Astrocyte (in vitro differentiated cells and primary cell): ENCODE measurements around the gene OR5C1. TPM values are rescaled to one million over a fixed set of nuclear protein-coding genes. Genes with fewer than 3 reads are reported as not detected.
"Not testable (repeated sequence)": the region's sequence is repeated elsewhere in the genome, so short reads cannot be mapped to it uniquely, and the experiment has no call there.

Source experiments
- DNase-seq: peaks from one replicate; pipeline ENCODE4 v3.0.0-alpha.2; 2010; ENCODE audit warnings: low read depth
- FAIRE-seq: peaks from 2 replicates; lab custom pipeline; 2011; peaks lifted over from hg19 to GRCh38; lab: Jason Lieb, UNC
- H2AFZ ChIP-seq: 2 replicates; pipeline ENCODE4 v1.6.0; 2012; ENCODE audit warnings: low read depth, low read length, inconsistent platforms
- H3K27ac ChIP-seq: 2 replicates; pipeline ENCODE4 v1.5.1; 2011; ENCODE audit warnings: low read depth, low read length, inconsistent platforms
- H3K27me3 ChIP-seq: 2 replicates; pipeline ENCODE4 v1.6.0; 2011; ENCODE audit warnings: low read length, inconsistent platforms; ENCODE audit not compliant: insufficient read depth
- H3K36me3 ChIP-seq: 2 replicates; pipeline ENCODE4 v1.5.1; 2011; ENCODE audit warnings: low read length, inconsistent platforms; ENCODE audit not compliant: insufficient read depth
- H3K4me1 ChIP-seq: 2 replicates; pipeline ENCODE4 v1.5.1; 2011; ENCODE audit warnings: low read length, inconsistent platforms; ENCODE audit not compliant: insufficient read depth
- H3K4me2 ChIP-seq: 2 replicates; pipeline ENCODE4 v1.6.0; 2012; ENCODE audit warnings: low read length, inconsistent platforms
- H3K4me3 ChIP-seq: 2 replicates; pipeline ENCODE4 v1.5.1; 2011; ENCODE audit warnings: low read depth, mild to moderate bottlenecking, low read length, inconsistent platforms; ENCODE audit not compliant: insufficient read depth
- H3K79me2 ChIP-seq: 2 replicates; pipeline ENCODE4 v1.6.0; 2012; ENCODE audit warnings: mild to moderate bottlenecking, low read length, inconsistent platforms; ENCODE audit not compliant: insufficient read depth
- H3K9ac ChIP-seq: 2 replicates; pipeline ENCODE4 v1.6.0; 2012; ENCODE audit warnings: mild to moderate bottlenecking, low read length, inconsistent platforms
- H3K9me3 ChIP-seq: 2 replicates; pipeline ENCODE4 v1.5.1; 2012; ENCODE audit warnings: low read depth, mild to moderate bottlenecking, low read length, inconsistent platforms; ENCODE audit not compliant: insufficient read depth
- H4K20me1 ChIP-seq: 2 replicates; pipeline ENCODE4 v1.6.0; 2012; ENCODE audit warnings: low read length, inconsistent platforms; ENCODE audit not compliant: insufficient read depth
- H3K27ac Mint-ChIP-seq: one replicate; pipeline ENCODE4 v1.8.0; 2021; ENCODE audit warnings: mild to moderate bottlenecking, mixed read lengths; ENCODE audit not compliant: unreplicated experiment
- H3K27me3 Mint-ChIP-seq: one replicate; pipeline ENCODE4 v1.8.0; 2021; ENCODE audit warnings: low read depth, mixed read lengths; ENCODE audit not compliant: unreplicated experiment
- H3K36me3 Mint-ChIP-seq: one replicate; pipeline ENCODE4 v1.8.0; 2021; ENCODE audit warnings: low read depth, mixed read lengths; ENCODE audit not compliant: unreplicated experiment
- H3K4me1 Mint-ChIP-seq: one replicate; pipeline ENCODE4 v1.8.0; 2021; ENCODE audit warnings: low read depth, mixed read lengths; ENCODE audit not compliant: unreplicated experiment
- H3K4me3 Mint-ChIP-seq: one replicate; pipeline ENCODE4 v1.8.0; 2021; ENCODE audit warnings: mild to moderate bottlenecking, moderate library complexity, mixed read lengths; ENCODE audit not compliant: unreplicated experiment
- H3K9me3 Mint-ChIP-seq: one replicate; pipeline ENCODE4 v1.8.0; 2021; ENCODE audit warnings: mild to moderate bottlenecking, mixed read lengths; ENCODE audit not compliant: unreplicated experiment
- EZH2 ChIP-seq: IDR thresholded peaks from 2 replicates; pipeline ENCODE4 v1.6.1; 2012; ENCODE audit warnings: mild to moderate bottlenecking, low read length, inconsistent platforms; ENCODE audit not compliant: insufficient read depth
- total RNA-seq: library from RNA; stranded (reverse); gene quantifications from 2 replicates; pipeline ENCODE4 v1.2.1, GENCODE V29; 2021
- TF ChIP-seq, protein P1 (sequence below): IDR thresholded peaks from 2 replicates; pipeline ENCODE4 v1.5.1; 2011; ENCODE audit warnings: low read depth, mild to moderate bottlenecking, inconsistent platforms, low read length, moderate library complexity; ENCODE audit not compliant: insufficient read depth

Gene OR5C1
- total RNA-seq, 1 donor from 2014 or later, result not detected

DNA sequence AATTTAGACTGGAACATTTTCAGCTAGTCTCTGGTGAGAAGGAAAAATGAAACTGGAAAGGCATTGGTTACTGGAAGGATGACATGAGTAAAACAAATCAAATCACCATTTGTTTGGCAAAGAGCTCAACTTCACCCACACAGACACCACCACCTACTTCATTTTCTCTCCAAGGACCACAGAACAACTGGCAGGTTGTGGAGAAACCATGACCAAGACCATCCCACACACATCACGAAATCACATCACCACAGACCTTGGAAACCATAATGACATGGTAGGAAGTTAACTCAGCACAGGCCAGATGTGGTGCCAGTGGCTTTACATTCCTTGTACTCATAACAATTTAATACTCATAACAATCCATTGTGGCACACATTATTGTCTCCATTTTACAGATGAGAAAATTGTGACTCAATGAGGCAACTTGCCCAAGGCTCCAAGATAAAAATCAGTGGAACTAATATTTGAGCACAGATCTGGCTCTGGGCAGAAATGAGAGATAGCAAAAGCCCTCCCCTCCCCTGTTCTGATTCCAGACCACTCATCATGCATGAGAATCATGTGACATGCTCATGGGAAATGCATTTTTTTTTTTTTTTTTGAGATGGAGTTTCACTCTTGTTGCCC is 18.7 kb downstream of the OR5C1 start:
- Mint-ChIP-seq H3K27ac (no peak overlapping the region), H3K27me3 (peaks cover 1% of the 10 kb centered on the region), H3K4me3 (no peak overlapping the region), H3K4me1 (peaks cover 2% of the 10 kb centered on the region), H3K36me3 (peaks cover 6% of the 10 kb centered on the region), H3K9me3 (peaks cover 17% of the 10 kb centered on the region)
- DNase-seq (peak; percentile 58), FAIRE-seq (no peak)
- Histone ChIP-seq H4K20me1 (no peaks in the 10 kb centered on the region), H3K79me2 (no peaks in the 10 kb centered on the region), H3K4me3 (no peak overlapping the region), H3K36me3 (no peaks in the 10 kb centered on the region), H2AFZ (no peak overlapping the region), H3K4me2 (no peak overlapping the region), H3K27ac (no peak overlapping the region), H3K4me1 (no peaks in the 10 kb centered on the region), H3K27me3 (no peaks in the 10 kb centered on the region), H3K9me3 (peaks cover 6% of the 10 kb centered on the region), H3K9ac (no peak overlapping the region)
- TF ChIP-seq, protein P1, sequence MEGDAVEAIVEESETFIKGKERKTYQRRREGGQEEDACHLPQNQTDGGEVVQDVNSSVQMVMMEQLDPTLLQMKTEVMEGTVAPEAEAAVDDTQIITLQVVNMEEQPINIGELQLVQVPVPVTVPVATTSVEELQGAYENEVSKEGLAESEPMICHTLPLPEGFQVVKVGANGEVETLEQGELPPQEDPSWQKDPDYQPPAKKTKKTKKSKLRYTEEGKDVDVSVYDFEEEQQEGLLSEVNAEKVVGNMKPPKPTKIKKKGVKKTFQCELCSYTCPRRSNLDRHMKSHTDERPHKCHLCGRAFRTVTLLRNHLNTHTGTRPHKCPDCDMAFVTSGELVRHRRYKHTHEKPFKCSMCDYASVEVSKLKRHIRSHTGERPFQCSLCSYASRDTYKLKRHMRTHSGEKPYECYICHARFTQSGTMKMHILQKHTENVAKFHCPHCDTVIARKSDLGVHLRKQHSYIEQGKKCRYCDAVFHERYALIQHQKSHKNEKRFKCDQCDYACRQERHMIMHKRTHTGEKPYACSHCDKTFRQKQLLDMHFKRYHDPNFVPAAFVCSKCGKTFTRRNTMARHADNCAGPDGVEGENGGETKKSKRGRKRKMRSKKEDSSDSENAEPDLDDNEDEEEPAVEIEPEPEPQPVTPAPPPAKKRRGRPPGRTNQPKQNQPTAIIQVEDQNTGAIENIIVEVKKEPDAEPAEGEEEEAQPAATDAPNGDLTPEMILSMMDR, result no peak
- TF ChIP-seq EZH2, result no peak

DNA sequence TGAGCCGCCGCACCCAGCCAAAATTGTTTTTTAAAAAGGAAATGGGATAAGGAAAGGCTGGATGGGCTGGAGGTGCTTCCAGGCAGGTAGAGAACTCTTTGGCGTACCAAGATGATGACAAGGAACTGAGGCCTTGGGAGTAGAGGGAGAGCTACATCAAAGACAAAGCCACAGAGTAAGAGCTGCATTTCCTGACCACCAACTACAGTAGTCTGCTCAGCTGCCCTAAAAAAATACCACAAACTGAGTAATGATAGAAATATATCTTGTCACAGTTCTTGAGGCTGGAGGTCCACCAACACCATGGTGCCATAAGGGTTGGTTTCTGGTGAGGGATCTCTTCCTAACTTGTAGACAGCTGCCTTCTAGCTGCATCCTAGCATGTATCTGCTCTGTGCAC is 19.4 kb downstream of the OR5C1 start:
- no peak for FAIRE-seq

DNA sequence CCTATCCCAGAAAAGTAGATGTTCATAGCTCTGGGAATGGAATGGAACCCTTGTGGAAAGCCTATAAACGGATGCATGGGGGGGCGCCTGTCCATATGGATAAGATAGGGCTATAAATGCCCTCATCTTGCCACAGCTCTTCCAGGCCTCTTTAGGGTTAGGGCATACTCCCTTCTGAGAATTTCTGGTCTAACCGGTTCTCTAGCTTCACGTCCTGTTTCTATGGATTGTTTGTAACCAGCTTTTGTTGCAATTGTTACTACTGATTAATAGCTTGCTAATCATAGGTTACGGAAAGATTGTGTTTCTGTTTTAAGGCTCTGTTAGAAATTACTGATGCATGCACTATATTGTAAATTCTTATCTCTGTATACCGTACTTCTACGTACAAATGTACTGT is 20.5 kb downstream of the OR5C1 start:
- not testable (repeated sequence) for FAIRE-seq, H3K9ac ChIP-seq, H3K27ac ChIP-seq, H3K79me2 ChIP-seq, H2AFZ ChIP-seq, H3K4me3 Mint-ChIP-seq, H3K4me1 ChIP-seq, DNase-seq, H3K36me3 ChIP-seq, H3K27me3 Mint-ChIP-seq, H3K9me3 ChIP-seq, H3K4me1 Mint-ChIP-seq, H3K27me3 ChIP-seq, H3K27ac Mint-ChIP-seq, H3K4me3 ChIP-seq, H3K36me3 Mint-ChIP-seq, H3K4me2 ChIP-seq, H4K20me1 ChIP-seq
- H3K9me3 Mint-ChIP-seq, result peaks cover 14% of the 10 kb centered on the region

More for the DNA sequence above, 19.4 kb downstream of the OR5C1 start:
- no peaks in the 10 kb centered on the region for H3K79me2 ChIP-seq
- H3K4me3 ChIP-seq, result no peak overlapping the region
- Mint-ChIP-seq H3K4me3 (no peak overlapping the region), H3K9me3 (peaks cover 14% of the 10 kb centered on the region), H3K4me1 (peaks cover 2% of the 10 kb centered on the region), H3K27ac (no peak overlapping the region), H3K36me3 (peaks cover 6% of the 10 kb centered on the region), H3K27me3 (peaks cover 1% of the 10 kb centered on the region)
- no peak overlapping the region for H3K9ac ChIP-seq
- H3K27ac ChIP-seq, result no peak overlapping the region
- H2AFZ ChIP-seq, result no peak overlapping the region
- no peaks in the 10 kb centered on the region for H3K36me3 ChIP-seq
- H3K4me2 ChIP-seq, result no peak overlapping the region
- H3K27me3 ChIP-seq, result no peaks in the 10 kb centered on the region
- DNase-seq, result no peak
- TF ChIP-seq, protein P1, result no peak
- no peak for TF ChIP-seq EZH2
- no peaks in the 10 kb centered on the region for H4K20me1 ChIP-seq
- H3K4me1 ChIP-seq, result no peaks in the 10 kb centered on the region
- peaks cover 6% of the 10 kb centered on the region for H3K9me3 ChIP-seq
